Calu3 (cell line): ENCODE measurements around the gene AKIRIN1. TPM values are rescaled to one million over a fixed set of nuclear protein-coding genes. Genes with fewer than 3 reads are reported as not detected.

Source experiments
- BruUV-seq: library from RNA; stranded (reverse); fragments of 400-500 nt; replicated peaks from 2 replicates; lab custom pipeline; 2021; lab: Mats Ljungman, UMichigan
- CTCF ChIA-PET: fragments of 300-600 bp; sonication (Branson Sonifier 250); formaldehyde crosslinking; loops from one replicate; lab custom pipeline; 2022; ENCODE audit warnings: antibody characterized with exemption; lab: Charles Lee
- DNase-seq: peaks from one replicate; pipeline ENCODE4 v3.0.0; 2022
- H3K27ac Mint-ChIP-seq: one replicate; pipeline ENCODE4 v1.8.0; 2022; ENCODE audit warnings: mixed read lengths; ENCODE audit not compliant: unreplicated experiment
- H3K27me3 Mint-ChIP-seq: one replicate; pipeline ENCODE4 v1.8.0; 2022; ENCODE audit warnings: mixed read lengths; ENCODE audit not compliant: unreplicated experiment
- H3K36me3 Mint-ChIP-seq: one replicate; pipeline ENCODE4 v1.8.0; 2022; ENCODE audit warnings: mild to moderate bottlenecking, moderate library complexity, mixed read lengths; ENCODE audit not compliant: insufficient read depth, unreplicated experiment
- H3K4me1 Mint-ChIP-seq: one replicate; pipeline ENCODE4 v1.8.0; 2022; ENCODE audit warnings: mild to moderate bottlenecking, low read depth, mixed read lengths; ENCODE audit not compliant: unreplicated experiment
- H3K4me3 Mint-ChIP-seq: one replicate; pipeline ENCODE4 v1.8.0; 2022; ENCODE audit warnings: mild to moderate bottlenecking, low read depth, moderate library complexity, mixed read lengths; ENCODE audit not compliant: unreplicated experiment
- H3K9me3 Mint-ChIP-seq: one replicate; pipeline ENCODE4 v1.8.0; 2022; ENCODE audit warnings: low read depth, mixed read lengths; ENCODE audit not compliant: unreplicated experiment
- CTCF ChIP-seq: fragments of 200-600 bp; IDR thresholded peaks from one replicate; pipeline ENCODE4 v1.8.0; 2022; ENCODE audit warnings: antibody characterized with exemption; ENCODE audit not compliant: unreplicated experiment
- intact Hi-C: fragments of 100-400 bp; cut with micrococcal nuclease; formaldehyde crosslinking; loops from one replicate; pipeline ENCODE4 v1.10.0; 2022; ENCODE audit not compliant: unreplicated experiment
- total RNA-seq: library from RNA; stranded (reverse); gene quantifications from 2 replicates; pipeline ENCODE4 v1.2.3, GENCODE V29; 2022

AKIRIN1 gene
- total RNA-seq, 1 experiment from 2014 or later = 69.1 TPM

DNA sequence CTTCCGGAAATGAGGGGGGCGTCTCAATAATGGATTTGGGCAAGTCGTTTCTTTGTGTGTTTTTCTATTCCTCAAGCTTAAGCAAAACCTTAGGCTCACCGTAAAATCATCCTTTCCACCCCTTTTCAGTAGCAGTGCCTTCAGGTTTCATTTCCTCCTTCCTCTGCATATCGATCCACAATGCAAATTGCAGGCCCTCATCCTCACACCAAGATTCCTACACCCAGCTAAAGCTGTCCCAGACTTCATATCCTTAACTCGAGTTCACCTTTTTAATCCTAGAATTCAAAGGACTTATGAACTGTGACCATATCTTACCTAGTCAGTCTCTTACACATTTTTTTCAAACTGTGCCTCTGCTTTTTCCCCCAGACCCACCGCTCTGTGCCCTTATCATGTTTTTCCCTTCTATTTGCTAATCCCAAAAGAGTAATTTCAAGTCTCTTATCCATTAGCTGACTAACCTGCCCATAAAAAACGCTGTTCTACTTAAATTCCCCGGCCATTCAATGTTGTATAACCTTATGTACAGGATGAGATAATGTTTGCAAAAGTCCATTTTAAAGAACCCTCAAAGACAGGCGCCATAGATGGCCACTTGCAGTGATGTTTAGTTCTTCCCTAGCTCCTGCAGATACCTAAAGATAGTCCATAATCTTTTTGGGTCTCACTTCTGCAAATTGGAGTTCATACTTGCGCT is 1.5 kb downstream of the AKIRIN1 start:
- Mint-ChIP-seq H3K27me3 (no peaks in the 10 kb centered on the region), H3K4me1 (peaks cover 35% of the 10 kb centered on the region), H3K36me3 (peaks cover 57% of the 10 kb centered on the region), H3K27ac (peak overlapping the region; percentile 87), H3K9me3 (no peaks in the 10 kb centered on the region), H3K4me3 (peak overlapping the region; percentile 77)
- CTCF ChIA-PET = no interaction called here
- no peak for TF ChIP-seq CTCF
- peak; percentile 11 for DNase-seq
- TSS peak; percentile 55 for BruUV-seq
- intact Hi-C loops = loop anchor here (5.0 kb wide), 2 partner anchors 50 to 120 kb away; partner anchors contain the start of genes MYCBP and RHBDL2

- Mint-ChIP-seq H3K27me3 (no peaks in the 10 kb centered on the region), H3K36me3 (peaks cover 68% of the 10 kb centered on the region), H3K4me1 (peaks cover 39% of the 10 kb centered on the region), H3K4me3 (no peak overlapping the region), H3K27ac (no peak overlapping the region), H3K9me3 (no peaks in the 10 kb centered on the region)
- TF ChIP-seq CTCF = no peak
- intact Hi-C loops = loop anchor here (5.0 kb wide), 2 partner anchors 52 to 122 kb away; partner anchors contain the start of genes MYCBP and RHBDL2
- CTCF ChIA-PET = interaction anchor here (0.6 kb wide), 1 partner anchor 101 kb away, joined by 3 read pairs; no protein-coding TSS in a partner anchor
- BruUV-seq = no TSS peak
- DNase-seq = no peak
Observed at GRCh38 chr1:38994196-38994595, 3.1 kb downstream of the AKIRIN1 start.

GRCh38 chr1:38997034-38997900 is 6.2 kb downstream of the AKIRIN1 start:
- Mint-ChIP-seq H3K4me1 (peaks cover 25% of the 10 kb centered on the region), H3K9me3 (no peaks in the 10 kb centered on the region), H3K27ac (no peak overlapping the region), H3K36me3 (peaks cover 80% of the 10 kb centered on the region), H3K4me3 (no peak overlapping the region), H3K27me3 (no peaks in the 10 kb centered on the region)
- intact Hi-C loops = no loop called here
- no TSS peak for BruUV-seq
- CTCF ChIA-PET = no interaction called here
- DNase-seq = no peak
- no peak for TF ChIP-seq CTCF

DNA sequence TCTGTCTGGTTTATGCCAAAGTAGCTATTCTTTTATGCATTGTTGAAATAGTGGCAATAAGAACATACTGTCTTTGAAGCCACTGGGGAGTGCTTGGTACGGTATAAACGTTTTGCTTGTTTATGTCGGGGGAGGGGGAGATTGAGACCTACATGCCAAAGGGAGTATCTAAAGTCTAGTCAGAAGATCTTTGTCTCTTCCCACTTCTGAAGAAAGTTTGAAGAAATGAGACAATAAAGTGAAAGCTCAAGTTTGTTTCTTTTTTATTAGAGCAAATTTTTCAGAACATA is 6.8 kb downstream of the AKIRIN1 start:
- BruUV-seq = no TSS peak
- Mint-ChIP-seq H3K4me1 (peaks cover 22% of the 10 kb centered on the region), H3K9me3 (no peaks in the 10 kb centered on the region), H3K27me3 (no peaks in the 10 kb centered on the region), H3K36me3 (peaks cover 80% of the 10 kb centered on the region), H3K4me3 (no peak overlapping the region), H3K27ac (no peak overlapping the region)
- intact Hi-C loops = no loop called here
- no peak for TF ChIP-seq CTCF
- CTCF ChIA-PET = no interaction called here
- no peak for DNase-seq
